GM12878 (cell line): ENCODE results near the gene ACTN2. TPM values are rescaled to one million over a fixed set of nuclear protein-coding genes. Genes with fewer than 3 reads are reported as not detected.

Experiments
- BCLAF1 ChIP-seq: fragments of 450-650 bp; IDR thresholded peaks from 2 replicates; pipeline ENCODE4 v1.6.1; 2017; ENCODE audit warnings: antibody characterized with exemption, mild to moderate bottlenecking, moderate library complexity
- CREM ChIP-seq: IDR thresholded peaks from 2 replicates; pipeline ENCODE4 v1.6.1; 2014; ENCODE audit warnings: antibody characterized with exemption, low read depth
- EP300 ChIP-seq, 2 experiments: fragments of 150-350 bp in 1 of 2; IDR thresholded peaks; 2 replicates each; pipeline ENCODE4 v1.6.1; 2011 to 2012; ENCODE audit warnings: low read depth in 2 of 2, low read length in 2 of 2, borderline replicate concordance in 1 of 2, improper control_type of control experiment in 1 of 2, inconsistent platforms in 1 of 2; ENCODE audit not compliant: control insufficient read depth in 1 of 2
- MTA3 ChIP-seq: IDR thresholded peaks from 2 replicates; pipeline ENCODE4 v1.6.1; 2012; ENCODE audit warnings: low read length, inconsistent platforms, borderline replicate concordance
- NRF1 ChIP-seq: conservative IDR thresholded peaks from 2 replicates; pipeline ENCODE4 v1.6.1; 2011; ENCODE audit warnings: mild to moderate bottlenecking, low read depth, low read length, improper control_type of control experiment
- POLR2AphosphoS5 ChIP-seq: IDR thresholded peaks from 2 replicates; pipeline ENCODE4 v1.6.1; 2011; ENCODE audit warnings: mild to moderate bottlenecking, low read length, inconsistent platforms
- RELA ChIP-seq: fragments of 450-650 bp; IDR thresholded peaks from 2 replicates; pipeline ENCODE4 v1.8.0; 2014; ENCODE audit warnings: borderline replicate concordance; ENCODE audit not compliant: partially characterized antibody
- SMARCA5 ChIP-seq: fragments of 450-650 bp; IDR thresholded peaks from 2 replicates; pipeline ENCODE4 v1.6.1; 2017; ENCODE audit warnings: mild to moderate bottlenecking
- YBX1 ChIP-seq: fragments of 450-650 bp; IDR thresholded peaks from 2 replicates; pipeline ENCODE4 v1.6.1; 2016; ENCODE audit warnings: antibody characterized with exemption
- ZBTB11 ChIP-seq: fragments of 450-650 bp; formaldehyde crosslinking; IDR thresholded peaks from 2 replicates; pipeline ENCODE4 v1.5.0; 2022; ENCODE audit warnings: mild to moderate bottlenecking, missing genetic modification characterization
- ZNF622 ChIP-seq: fragments of 450-650 bp; IDR thresholded peaks from 2 replicates; pipeline ENCODE4 v1.6.1; 2017; ENCODE audit warnings: mild to moderate bottlenecking, inconsistent platforms
- ZZZ3 ChIP-seq: IDR thresholded peaks from 2 replicates; pipeline ENCODE4 v1.6.1; 2011; ENCODE audit warnings: low read depth; ENCODE audit not compliant: control insufficient read depth, insufficient read length
- polyA plus RNA-seq, 11 experiments: library from polyadenylated mRNA; depleted of rRNA in 4 of 11; unstranded in 6 of 11; stranded (reverse) in 5 of 11; fragments of >200 nt; fragmentation: Nextera tagmentation in 4 of 11; fragmentation: Illumina TruSeq in 1 of 11; extraction: Ambion mirVana in 4 of 11; extraction: Trizol in 1 of 11; gene quantifications; 1 replicate in 1 of 11; 2 replicates in 10 of 11; pipeline versions ENCODE4 v1.2.1 to v1.2.3, GENCODE V29; 2011 to 2016; ENCODE audit warnings: inconsistent platforms in 2 of 11, missing spikeins in 2 of 11, low read depth in 1 of 11
- total RNA-seq, 4 experiments: library from RNA; depleted of rRNA in 3 of 4; stranded (reverse); fragments of >200 nt in 3 of 4; fragmentation: Illumina TruSeq in 1 of 4; extraction: Trizol in 1 of 4; gene quantifications; 2 replicates each; pipeline versions ENCODE4 v1.2.1 to v1.2.3, GENCODE V29; 2013 to 2021
- TF ChIP-seq, protein P1 (sequence below): IDR thresholded peaks from 2 replicates; pipeline ENCODE4 v1.6.1; 2012; ENCODE audit warnings: mild to moderate bottlenecking, low read depth, low read length
- TF ChIP-seq, protein P2 (sequence below): fragments of 450-650 bp; IDR thresholded peaks from 2 replicates; pipeline ENCODE4 v1.6.1; 2018; ENCODE audit warnings: mild to moderate bottlenecking, low read depth, moderate library complexity; ENCODE audit not compliant: partially characterized antibody

Gene ACTN2
- total and polyA plus RNA-seq, 10 of the 15 experiments (the other 5 are each of a cell fraction or from before 2014, with no cell fraction given): 0.10 TPM; not detected in 9

- 0 out of 2 replicates have a peak, but pooled peaks have one; percentile 3 for TF ChIP-seq MTA3
- no peak for TF ChIP-seq BCLAF1
- no peak for TF ChIP-seq RELA
- peak; percentile 95 for TF ChIP-seq POLR2AphosphoS5
- 0 out of 2 replicates have a peak, but pooled peaks have one; percentile 7 for TF ChIP-seq NRF1
- peak; percentile 38; the same call in 1 of the 2 replicates for TF ChIP-seq ZNF622
- no peak for TF ChIP-seq ZZZ3
- no peak for TF ChIP-seq YBX1
- TF ChIP-seq, protein P1, sequence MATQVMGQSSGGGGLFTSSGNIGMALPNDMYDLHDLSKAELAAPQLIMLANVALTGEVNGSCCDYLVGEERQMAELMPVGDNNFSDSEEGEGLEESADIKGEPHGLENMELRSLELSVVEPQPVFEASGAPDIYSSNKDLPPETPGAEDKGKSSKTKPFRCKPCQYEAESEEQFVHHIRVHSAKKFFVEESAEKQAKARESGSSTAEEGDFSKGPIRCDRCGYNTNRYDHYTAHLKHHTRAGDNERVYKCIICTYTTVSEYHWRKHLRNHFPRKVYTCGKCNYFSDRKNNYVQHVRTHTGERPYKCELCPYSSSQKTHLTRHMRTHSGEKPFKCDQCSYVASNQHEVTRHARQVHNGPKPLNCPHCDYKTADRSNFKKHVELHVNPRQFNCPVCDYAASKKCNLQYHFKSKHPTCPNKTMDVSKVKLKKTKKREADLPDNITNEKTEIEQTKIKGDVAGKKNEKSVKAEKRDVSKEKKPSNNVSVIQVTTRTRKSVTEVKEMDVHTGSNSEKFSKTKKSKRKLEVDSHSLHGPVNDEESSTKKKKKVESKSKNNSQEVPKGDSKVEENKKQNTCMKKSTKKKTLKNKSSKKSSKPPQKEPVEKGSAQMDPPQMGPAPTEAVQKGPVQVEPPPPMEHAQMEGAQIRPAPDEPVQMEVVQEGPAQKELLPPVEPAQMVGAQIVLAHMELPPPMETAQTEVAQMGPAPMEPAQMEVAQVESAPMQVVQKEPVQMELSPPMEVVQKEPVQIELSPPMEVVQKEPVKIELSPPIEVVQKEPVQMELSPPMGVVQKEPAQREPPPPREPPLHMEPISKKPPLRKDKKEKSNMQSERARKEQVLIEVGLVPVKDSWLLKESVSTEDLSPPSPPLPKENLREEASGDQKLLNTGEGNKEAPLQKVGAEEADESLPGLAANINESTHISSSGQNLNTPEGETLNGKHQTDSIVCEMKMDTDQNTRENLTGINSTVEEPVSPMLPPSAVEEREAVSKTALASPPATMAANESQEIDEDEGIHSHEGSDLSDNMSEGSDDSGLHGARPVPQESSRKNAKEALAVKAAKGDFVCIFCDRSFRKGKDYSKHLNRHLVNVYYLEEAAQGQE: 0 out of 2 replicates have a peak, but pooled peaks have one; percentile 5
- peak; percentile 57; the same call in 1 of the 2 replicates for TF ChIP-seq CREM
- TF ChIP-seq, protein P2, sequence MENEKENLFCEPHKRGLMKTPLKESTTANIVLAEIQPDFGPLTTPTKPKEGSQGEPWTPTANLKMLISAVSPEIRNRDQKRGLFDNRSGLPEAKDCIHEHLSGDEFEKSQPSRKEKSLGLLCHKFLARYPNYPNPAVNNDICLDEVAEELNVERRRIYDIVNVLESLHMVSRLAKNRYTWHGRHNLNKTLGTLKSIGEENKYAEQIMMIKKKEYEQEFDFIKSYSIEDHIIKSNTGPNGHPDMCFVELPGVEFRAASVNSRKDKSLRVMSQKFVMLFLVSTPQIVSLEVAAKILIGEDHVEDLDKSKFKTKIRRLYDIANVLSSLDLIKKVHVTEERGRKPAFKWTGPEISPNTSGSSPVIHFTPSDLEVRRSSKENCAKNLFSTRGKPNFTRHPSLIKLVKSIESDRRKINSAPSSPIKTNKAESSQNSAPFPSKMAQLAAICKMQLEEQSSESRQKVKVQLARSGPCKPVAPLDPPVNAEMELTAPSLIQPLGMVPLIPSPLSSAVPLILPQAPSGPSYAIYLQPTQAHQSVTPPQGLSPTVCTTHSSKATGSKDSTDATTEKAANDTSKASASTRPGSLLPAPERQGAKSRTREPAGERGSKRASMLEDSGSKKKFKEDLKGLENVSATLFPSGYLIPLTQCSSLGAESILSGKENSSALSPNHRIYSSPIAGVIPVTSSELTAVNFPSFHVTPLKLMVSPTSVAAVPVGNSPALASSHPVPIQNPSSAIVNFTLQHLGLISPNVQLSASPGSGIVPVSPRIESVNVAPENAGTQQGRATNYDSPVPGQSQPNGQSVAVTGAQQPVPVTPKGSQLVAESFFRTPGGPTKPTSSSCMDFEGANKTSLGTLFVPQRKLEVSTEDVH: peak; percentile 84
- TF ChIP-seq SMARCA5: peak; percentile 82; the same call in 1 of the 2 replicates
- no peak for TF ChIP-seq EP300 (IDR thresholded peaks at IDR 0.05; ENCODE audit: borderline replicate concordance in 1 of 2, control insufficient read depth in 1 of 2, low read depth in 2 of 2, low read length in 2 of 2)
- TF ChIP-seq ZBTB11 (CRISPR knock-in tag): no peak
These were observed 108.9 kb downstream of the ACTN2 start, which contains the start of gene MTR (continued) for GRCh38 chr1:236795035-236795756.
